HCT116 (cell line): ENCODE results near the gene ENPP4.

ENCODE experiments used
- CBX3 ChIP-seq: IDR thresholded peaks from 2 replicates; pipeline ENCODE4 v1.6.1; 2012; ENCODE audit warnings: low read depth
- EZH2 ChIP-seq: fragments of 200-600 bp; sonication (generic); IDR thresholded peaks from 2 replicates; pipeline ENCODE4 v1.6.1; 2017; ENCODE audit warnings: antibody characterized with exemption, mixed run types
- JUND ChIP-seq: IDR thresholded peaks from 2 replicates; pipeline ENCODE4 v1.6.1; 2012
- POLR2A ChIP-seq: IDR thresholded peaks from 2 replicates; pipeline ENCODE4 v1.7.0; 2011; ENCODE audit warnings: borderline replicate concordance; ENCODE audit not compliant: insufficient read depth, insufficient read length; ENCODE audit errors: extremely low read depth
- POLR2AphosphoS5 ChIP-seq: IDR thresholded peaks from 2 replicates; pipeline ENCODE4 v1.6.1; 2011; ENCODE audit warnings: mild to moderate bottlenecking, low read depth, low read length, moderate library complexity
- RAD21 ChIP-seq: IDR thresholded peaks from 2 replicates; pipeline ENCODE4 v1.6.1; 2012; ENCODE audit warnings: low read depth, mild to moderate bottlenecking
- TF ChIP-seq, protein P1 (sequence below), 3 experiments: fragments of 200-600 bp in 1 of 3; sonication (generic) in 1 of 3; IDR thresholded peaks in 2 of 3; conservative IDR thresholded peaks in 1 of 3; 2 replicates each; pipeline ENCODE4 v1.5.1; 2012 to 2017; ENCODE audit warnings: low read depth in 2 of 3, low read length in 2 of 3, antibody characterized with exemption in 1 of 3, borderline replicate concordance in 1 of 3, control low read depth in 1 of 3, mild to moderate bottlenecking in 1 of 3, mixed read lengths in 1 of 3, mixed run types in 1 of 3, moderate library complexity in 1 of 3; ENCODE audit not compliant: insufficient read depth in 1 of 3
- TF ChIP-seq, protein P2 (sequence below): IDR thresholded peaks from 2 replicates; pipeline ENCODE4 v1.6.1; 2012
- TF ChIP-seq, protein P3 (sequence below): IDR thresholded peaks from 2 replicates; pipeline ENCODE4 v1.6.1; 2012; ENCODE audit warnings: low read depth

DNA sequence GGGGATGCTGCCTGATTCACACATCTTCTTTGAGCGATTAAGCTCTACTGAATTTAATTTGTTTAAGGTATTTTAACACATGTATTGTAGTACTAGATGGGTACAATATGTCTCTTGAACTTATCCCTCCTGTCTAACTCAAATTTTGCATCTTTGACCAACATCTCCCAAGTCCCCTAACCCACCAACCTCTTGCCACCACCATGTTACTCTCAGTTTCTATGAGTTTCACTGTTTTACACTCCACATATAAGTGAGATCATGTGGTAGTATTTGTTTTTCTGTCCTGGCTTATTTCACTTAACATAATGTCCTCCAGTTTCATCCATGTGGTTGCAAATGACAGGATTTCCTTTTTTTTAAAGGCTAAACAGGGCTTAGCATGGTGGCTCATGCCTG lies 38.7 kb upstream of the ENPP4 start:
- TF ChIP-seq JUND (no peak), RAD21 (no peak), POLR2A (no peak), CBX3 (no peak), POLR2AphosphoS5 (no peak), EZH2 (no peak)
- TF ChIP-seq, protein P1, sequence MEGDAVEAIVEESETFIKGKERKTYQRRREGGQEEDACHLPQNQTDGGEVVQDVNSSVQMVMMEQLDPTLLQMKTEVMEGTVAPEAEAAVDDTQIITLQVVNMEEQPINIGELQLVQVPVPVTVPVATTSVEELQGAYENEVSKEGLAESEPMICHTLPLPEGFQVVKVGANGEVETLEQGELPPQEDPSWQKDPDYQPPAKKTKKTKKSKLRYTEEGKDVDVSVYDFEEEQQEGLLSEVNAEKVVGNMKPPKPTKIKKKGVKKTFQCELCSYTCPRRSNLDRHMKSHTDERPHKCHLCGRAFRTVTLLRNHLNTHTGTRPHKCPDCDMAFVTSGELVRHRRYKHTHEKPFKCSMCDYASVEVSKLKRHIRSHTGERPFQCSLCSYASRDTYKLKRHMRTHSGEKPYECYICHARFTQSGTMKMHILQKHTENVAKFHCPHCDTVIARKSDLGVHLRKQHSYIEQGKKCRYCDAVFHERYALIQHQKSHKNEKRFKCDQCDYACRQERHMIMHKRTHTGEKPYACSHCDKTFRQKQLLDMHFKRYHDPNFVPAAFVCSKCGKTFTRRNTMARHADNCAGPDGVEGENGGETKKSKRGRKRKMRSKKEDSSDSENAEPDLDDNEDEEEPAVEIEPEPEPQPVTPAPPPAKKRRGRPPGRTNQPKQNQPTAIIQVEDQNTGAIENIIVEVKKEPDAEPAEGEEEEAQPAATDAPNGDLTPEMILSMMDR (IDR thresholded peaks at IDR 0.05 in 2 of 3, conservative IDR thresholded peaks at IDR 0.05 in 1 of 3; ENCODE audit: borderline replicate concordance in 1 of 3, insufficient read depth in 1 of 3, low read depth in 2 of 3, low read length in 2 of 3) = no peak
- TF ChIP-seq, protein P2, sequence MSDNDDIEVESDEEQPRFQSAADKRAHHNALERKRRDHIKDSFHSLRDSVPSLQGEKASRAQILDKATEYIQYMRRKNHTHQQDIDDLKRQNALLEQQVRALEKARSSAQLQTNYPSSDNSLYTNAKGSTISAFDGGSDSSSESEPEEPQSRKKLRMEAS = no peak
- TF ChIP-seq, protein P3, sequence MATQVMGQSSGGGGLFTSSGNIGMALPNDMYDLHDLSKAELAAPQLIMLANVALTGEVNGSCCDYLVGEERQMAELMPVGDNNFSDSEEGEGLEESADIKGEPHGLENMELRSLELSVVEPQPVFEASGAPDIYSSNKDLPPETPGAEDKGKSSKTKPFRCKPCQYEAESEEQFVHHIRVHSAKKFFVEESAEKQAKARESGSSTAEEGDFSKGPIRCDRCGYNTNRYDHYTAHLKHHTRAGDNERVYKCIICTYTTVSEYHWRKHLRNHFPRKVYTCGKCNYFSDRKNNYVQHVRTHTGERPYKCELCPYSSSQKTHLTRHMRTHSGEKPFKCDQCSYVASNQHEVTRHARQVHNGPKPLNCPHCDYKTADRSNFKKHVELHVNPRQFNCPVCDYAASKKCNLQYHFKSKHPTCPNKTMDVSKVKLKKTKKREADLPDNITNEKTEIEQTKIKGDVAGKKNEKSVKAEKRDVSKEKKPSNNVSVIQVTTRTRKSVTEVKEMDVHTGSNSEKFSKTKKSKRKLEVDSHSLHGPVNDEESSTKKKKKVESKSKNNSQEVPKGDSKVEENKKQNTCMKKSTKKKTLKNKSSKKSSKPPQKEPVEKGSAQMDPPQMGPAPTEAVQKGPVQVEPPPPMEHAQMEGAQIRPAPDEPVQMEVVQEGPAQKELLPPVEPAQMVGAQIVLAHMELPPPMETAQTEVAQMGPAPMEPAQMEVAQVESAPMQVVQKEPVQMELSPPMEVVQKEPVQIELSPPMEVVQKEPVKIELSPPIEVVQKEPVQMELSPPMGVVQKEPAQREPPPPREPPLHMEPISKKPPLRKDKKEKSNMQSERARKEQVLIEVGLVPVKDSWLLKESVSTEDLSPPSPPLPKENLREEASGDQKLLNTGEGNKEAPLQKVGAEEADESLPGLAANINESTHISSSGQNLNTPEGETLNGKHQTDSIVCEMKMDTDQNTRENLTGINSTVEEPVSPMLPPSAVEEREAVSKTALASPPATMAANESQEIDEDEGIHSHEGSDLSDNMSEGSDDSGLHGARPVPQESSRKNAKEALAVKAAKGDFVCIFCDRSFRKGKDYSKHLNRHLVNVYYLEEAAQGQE = no peak
